IPS DF 4.7 (cell line): ENCODE results near the gene TBX20.
"Not testable (repeated sequence)": the region's sequence is repeated elsewhere in the genome, so short reads cannot be mapped to it uniquely, and the experiment has no call there.

Experiments used
- DNase-seq: peaks from one replicate; pipeline ENCODE4 v3.0.0-alpha.2; 2013; ENCODE audit warnings: low spot score; ENCODE audit errors: extremely low read depth

TBX20 gene

DNA sequence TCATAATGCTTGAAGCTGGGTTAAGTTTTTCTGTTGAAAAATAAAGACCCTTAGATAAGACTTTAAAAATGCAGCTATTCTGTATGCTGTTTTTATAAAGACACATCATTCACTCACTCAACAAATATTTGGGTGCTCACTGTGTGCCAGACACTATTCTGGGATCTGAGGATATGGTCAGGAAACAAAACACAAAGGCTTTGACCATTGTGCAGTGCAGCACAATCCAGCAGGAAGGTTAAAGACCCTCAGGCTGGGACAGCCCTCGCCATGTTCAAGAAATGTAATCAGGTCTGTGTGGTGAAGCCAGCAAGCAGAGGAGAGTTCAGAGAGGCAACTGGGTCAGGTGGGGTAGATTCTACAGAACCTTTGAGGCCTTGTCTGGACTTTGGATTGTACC, 31.5 kb downstream of the TBX20 start:
- DNase-seq, result not testable (repeated sequence)

DNA sequence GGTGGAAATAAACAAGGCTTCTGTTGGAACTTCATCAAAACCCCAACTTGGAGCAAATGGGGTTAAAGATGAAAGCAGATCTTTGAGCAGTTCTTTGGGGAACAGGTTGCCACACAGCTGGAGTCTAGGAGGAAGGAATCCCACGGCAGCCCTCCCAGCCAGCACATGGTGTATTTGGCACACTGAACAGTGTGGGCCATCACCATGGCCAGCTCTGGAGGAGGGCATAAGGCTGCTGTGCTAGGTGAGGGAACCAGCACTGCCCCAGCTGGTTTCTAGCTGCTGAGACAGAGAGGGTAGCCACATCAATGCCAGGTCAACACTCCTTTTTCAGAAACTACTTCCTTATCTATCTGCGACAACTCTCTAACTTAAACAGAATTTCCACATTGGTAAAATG, 33.7 kb downstream of the TBX20 start:
- not testable (repeated sequence) for DNase-seq

DNA sequence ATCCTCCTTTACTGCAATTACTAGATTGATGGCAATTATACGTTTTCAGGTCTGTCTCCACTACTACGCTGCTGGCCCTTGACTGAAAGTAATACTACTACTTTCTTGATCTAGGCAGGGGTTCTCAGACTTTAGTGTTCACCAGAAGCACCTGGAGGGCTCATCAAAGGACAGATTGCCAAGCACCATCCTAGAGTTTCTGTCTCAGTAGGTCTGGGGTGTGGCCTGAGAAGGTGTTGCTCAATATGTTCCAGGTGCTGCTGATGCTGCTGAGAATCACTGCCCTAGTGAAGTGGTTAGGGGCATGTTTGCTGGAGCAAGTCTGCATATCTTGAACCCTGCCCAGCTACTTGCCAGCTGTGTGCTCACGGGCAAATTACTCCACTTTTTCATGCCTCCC, 37.9 kb downstream of the TBX20 start:
- not testable (repeated sequence) for DNase-seq

DNA sequence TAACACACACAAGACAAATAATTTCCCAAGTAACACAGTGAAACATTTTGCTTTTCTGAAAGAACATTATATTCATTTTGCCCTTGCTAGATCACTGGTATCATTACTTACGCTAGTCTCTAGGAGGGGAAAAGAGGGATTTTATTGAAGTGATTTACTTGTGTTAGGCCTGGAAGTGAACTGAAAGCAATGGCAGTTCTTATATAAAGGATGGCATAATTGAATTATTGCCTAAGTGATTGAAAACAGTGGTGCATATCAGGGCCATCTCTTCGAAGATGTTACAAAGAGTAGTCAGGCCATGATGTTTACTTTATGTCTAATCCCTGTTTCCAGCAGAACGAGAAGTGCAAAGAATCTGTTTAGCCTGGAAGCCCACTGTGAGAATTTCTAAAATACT, 38.8 kb downstream of the TBX20 start:
- DNase-seq, result not testable (repeated sequence)

DNA sequence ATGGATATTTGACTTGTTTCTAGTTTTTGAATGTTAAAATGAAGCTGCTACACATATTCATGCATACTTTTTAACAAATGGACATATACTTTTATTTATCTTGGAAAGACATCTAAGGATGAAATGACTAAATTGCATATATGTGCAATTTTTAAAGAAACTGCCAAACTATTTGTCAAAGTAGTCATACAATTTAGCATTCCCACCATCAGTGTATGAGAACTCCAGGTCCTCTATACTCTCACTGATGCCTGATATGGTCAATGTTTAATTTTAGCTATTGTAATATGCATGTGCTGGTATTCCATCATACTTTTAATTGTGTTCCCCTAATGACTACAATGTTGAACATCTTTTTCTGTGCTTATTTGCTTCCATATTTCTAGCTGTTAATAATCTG, 47.0 kb downstream of the TBX20 start:
- DNase-seq, result not testable (repeated sequence)

DNA sequence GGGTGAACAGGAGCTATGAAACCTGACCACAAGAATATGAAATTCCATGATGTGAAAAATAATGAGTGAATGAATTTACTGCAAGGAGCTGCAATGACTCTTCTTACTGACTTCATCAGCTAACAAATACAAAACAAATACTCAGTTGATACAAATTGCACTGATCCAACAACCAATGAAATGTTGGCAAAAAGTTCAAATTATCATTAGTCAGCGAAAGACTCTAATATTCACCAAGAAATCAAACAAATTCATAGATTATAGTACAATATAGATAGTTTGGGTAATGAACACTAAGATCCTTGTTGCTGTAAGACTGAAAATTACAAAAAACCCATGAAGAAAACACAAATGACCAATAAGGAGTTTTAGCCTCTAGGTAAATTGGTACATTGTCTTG, 49.0 kb downstream of the TBX20 start:
- DNase-seq, result not testable (repeated sequence)

DNA sequence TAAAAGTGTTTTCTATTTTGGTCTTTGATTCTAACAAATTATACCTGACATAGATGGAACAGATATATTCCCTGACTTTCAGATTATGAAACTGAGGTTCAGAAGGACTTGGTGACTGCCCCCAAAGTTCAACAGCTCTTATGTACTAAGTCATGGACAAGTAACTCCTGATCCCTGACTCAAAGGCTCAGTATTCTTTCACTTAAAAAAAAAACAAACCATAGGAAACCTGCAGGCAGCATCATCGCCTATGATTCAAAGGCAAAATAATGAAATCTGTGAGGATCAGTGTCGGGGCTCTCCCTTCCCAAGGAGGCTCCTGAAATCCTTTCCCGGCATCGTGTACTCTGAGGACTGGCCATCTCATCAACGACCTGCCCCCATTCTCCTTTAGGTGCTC, 49.9 kb downstream of the TBX20 start:
- not testable (repeated sequence) for DNase-seq

DNA sequence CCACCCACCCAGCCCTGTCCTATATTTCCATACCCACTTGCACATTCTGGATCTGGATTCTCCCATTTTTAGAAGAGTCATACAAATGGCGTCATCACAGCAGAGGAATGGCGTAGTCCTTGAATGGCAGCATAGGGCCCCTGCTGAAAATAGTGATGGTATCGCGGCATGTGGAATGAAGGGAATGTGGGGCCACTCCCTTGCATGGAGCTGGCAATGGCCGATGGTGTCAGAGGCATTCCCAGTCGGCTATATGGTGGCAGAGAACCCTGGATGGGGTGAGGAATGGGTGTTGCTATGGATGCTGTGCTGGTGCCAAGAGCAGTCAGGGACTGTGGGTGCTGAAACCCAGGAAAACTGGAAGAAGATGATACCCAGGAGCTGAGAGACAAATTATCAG, 51.5 kb downstream of the TBX20 start:
- not testable (repeated sequence) for DNase-seq

DNA sequence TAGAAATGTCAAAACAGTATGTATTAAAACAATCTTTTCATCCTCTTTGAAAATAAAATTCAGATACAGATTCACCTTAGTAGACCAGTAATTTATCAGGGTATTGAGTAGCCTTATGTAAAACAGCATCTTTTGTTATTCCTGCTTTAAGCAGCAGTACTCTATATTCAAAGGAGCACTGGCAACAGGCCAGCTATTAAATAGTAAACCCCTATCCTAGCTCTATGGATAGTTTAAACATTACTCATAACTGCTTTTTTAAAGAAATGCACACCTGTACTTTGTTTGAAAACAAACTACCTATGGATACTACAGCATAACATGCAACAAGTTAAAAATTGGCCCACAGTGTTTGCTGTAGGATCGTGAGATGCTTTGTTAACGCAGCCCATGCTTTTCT, 53.7 kb downstream of the TBX20 start:
- DNase-seq, result not testable (repeated sequence)

DNA sequence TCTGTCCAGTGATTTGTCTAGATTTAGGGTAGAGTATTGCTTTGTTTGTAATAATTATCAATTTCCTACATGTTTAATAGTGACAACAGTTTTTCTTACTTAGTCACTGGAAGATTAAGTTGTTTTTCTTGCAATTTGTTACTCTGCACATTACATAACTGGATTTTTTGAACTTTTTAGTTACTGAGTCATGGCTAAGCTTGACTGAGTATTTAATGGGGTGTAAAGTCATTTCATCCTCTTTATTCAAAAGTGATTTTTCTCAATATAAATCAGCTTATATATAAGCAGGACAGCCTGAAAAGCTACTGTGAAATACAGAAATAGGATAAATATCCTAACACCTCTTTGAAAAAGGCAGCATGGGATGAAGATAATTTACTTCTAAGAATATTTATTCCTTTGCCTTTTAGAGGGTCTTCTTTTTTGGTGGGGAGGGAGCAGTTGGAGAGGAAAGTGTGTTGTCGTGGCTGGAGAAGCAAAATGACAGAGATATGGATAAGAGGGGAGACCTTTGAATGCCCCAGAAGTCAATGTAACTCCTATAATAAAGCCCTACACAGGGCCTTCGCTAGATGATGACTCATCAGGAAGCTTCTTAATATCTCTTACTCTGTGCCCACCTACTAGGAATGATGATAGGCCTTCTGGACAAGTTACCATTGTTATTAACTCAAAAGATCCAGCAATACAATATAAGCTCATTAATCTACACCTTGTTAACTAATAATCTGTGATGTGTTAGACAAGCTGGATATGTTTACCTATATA, 55.3 kb downstream of the TBX20 start:
- DNase-seq, result not testable (repeated sequence)

DNA sequence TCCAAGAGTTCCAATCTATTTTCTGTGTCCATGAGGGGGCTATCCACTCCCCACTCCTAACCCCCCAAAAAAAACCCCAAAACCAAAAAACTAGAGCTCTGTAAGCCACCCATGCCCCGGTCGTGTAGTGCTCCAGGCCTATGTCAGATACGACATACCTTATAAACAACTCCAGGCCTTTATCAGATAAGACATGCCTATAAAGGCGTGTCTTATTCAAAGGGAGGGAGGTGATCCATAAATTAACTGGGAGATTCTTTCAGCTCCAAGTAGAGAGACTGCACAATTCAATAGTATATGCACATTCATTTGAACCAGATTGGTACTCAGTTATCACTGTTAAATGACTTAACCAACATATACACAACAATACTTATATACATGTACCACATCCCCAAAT, 62.3 kb downstream of the TBX20 start:
- not testable (repeated sequence) for DNase-seq

DNA sequence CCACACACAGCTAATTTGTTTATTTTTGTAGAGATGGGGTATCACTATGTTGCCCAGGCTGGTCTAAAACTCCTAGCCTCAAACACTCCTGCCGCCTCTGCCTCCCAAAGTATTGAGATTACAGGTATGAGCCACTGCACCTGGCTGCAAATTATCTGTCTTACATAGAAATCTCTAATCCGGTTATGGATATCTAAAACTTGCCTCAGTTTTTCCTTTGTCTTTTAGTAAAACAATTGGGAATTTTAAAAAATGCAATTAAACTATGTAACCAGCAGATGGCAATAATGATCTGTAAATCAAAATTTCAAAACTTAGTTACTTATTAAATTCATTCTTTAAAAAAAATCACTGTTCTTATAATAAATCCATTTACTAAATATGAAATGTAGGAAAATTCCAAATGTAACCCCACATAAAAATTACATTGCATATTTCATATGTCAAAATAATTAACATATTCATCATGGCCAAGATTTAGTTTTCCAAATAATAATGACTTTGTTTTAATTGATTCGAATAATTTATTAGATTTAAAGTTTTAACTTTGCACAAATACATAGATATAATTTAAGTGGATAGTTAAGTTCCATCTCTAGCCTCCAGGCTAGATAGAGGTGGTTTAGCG, 63.6 kb downstream of the TBX20 start:
- DNase-seq, result not testable (repeated sequence)

DNA sequence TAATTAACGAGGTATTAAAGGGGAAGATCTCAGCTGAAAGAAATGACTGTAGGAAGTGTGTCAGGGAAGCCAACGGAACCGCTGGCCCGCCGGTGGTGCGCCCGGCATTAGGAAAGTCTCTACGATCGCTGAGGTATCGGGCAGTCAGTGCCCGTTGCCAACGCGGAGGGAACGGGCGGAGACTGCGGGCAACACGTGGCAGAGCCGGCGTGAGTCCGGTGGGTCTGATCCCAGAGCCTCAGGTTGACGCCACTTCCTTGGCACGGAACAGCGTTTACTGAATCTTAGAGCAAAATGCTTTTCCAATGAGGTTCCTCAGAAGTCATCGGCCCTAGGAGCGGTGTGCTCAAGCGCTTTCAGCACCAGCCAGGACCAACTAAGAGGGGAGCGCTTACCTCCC, 67.1 kb downstream of the TBX20 start:
- DNase-seq, result not testable (repeated sequence)

DNA sequence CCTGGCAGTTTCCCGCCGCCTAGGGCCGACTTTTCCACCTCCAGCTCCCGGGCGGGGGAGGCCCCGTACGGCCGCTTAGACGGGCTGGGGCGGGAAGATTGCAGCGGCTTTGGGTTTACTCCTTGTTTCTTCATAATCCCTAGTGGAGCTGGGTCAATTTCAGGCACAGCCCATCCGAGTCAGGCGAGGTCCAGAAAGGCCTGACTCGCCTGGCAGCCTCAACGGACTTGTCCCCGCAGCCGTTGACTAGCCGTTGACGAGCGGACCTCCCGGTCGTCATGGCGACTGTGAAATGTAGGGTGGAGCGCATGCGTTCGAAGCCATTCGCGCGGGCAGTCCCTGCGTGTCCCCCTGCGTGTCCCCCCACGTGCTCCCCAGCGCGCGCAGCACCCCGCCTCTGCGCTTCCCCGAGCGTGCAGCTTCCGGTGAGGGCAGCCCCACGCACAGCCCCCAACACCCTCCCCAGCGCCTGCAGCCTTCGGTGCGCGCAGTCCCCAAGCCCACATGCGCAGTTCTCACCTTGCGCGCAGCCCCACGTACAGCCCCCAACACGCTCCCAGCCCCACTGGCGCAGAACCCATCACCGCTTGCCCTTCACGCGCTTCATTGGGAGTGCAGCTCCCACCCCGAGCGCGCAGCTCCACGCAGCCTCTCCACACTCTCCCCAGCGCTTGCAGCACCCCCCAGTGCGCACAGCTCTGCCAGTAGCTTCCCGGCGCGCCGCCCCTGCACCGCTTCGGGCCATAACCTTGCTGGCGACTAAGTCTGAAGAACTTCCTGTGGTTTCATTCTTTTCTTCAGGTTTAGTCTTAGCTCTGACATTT, 67.8 kb downstream of the TBX20 start:
- no peak for DNase-seq

DNA sequence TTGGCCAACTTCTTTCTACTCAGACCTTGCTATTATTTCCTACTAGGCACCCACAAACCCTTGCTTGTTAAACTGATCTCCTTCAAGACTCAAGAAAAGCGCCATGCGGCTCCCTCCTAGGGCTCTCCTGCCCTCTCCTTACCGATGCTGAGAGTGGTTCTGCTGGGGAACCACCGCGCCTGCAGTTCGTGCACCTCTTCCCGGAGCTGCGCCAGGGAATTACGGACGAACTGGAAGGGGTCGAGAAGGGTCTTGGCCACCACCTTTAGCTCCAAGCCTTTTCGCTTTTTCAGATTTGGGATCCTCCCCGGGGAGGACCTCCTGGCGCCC, 68.4 kb downstream of the TBX20 start:
- not testable (repeated sequence) for DNase-seq

DNA sequence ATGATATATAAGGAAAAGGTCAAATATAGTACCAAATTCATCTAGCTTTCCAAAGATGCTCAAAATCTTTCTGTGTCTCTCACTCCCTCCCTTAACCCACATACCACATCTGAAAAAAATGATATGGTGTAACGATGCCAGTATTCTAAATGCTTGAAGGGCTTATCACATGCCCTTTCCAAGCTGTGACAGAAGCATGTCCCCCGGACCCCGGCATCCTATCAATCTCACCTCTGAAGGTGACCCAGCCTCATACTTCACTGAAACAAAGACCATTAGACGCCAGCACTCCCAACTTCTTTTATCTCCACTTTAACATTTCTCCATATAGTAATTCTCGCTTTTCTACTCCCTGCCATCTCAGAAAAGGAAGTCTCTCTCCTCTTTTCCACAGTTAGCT, 68.9 kb downstream of the TBX20 start:
- DNase-seq, result not testable (repeated sequence)

DNA sequence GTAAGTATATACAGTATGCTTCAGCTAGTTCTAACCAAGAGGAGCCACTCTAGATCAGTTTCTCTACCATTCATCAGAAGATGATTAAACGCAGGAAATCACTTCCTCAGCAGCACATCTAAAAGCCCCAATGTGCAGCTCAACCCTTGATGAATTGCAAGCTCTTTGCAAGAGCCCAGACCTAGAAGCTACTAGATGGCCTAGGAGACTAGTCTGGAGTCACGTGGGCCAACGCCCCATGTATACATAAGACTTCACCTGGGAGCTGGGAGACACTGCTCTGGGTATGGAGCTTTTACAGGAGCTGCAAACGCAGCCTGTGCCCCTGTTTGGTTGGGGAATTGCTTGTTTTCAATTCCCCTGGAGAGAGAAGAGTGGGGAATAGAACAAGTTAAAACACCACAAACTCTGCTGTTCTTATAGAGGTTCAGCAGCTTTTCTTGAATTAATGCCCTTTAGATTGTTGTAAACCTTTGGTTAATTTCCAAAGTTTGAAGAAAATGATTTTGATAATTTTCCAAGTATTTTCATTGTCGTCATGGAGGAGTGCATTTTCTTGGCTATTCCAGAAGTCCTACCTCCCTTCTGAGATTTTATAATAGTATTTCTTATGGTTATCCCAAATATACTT, 69.9 kb downstream of the TBX20 start:
- DNase-seq, result not testable (repeated sequence)

DNA sequence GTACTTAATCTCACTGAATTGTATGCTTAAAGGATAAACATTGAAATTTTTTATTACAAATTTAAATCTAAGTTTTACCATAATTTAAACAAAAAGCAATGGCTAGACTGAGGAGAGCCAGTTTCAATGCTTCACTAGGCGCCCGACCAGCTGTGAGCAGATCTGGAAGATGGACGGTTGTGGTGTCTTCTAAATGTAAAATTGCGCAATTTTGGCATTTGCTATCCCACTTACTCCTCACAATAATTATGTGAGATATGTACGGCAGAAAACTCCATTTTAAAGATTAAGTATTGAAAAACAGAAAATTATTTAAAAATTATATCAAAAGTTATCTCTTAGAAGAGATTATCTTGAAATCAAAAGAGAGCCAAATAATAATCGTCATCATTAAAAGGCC, 73.2 kb downstream of the TBX20 start:
- not testable (repeated sequence) for DNase-seq

DNA sequence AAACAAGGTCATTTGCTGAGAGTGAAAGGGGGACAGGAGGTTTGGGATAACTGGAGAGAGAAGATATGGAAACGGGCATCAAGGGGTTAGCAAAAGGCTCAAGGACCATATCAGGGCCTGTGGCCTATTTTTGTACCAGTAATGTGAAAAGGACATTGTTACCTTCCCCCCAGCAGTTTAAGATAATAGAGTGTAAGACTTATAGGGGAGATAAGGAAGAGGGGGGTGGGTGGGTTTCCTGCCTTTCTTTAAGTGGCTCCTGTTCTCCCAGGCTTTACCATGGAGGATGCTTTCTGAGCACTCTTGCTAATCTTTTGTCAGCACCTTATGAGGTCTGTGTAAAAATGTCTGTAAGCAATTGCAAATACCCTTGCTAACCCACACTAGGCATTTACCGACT, 80.7 kb downstream of the TBX20 start:
- DNase-seq, result not testable (repeated sequence)

DNA sequence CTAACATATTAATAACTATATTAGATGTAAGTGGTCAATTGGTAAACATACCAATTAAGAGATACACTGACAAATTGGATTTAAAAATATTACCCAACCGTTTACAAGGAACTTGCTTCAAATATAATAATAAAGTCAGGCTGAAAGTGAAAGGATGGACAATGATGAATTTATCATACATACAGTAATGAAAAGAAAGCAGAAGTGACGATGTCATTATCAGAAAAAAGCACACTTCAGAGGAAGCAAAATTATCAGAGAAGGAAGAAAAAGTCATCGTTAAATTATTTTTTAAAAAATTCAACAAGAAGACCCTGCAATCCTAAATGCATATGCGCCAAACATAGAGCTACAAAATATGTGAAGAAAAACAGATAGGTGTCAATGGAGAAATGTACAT, 81.8 kb downstream of the TBX20 start:
- DNase-seq, result not testable (repeated sequence)

DNA sequence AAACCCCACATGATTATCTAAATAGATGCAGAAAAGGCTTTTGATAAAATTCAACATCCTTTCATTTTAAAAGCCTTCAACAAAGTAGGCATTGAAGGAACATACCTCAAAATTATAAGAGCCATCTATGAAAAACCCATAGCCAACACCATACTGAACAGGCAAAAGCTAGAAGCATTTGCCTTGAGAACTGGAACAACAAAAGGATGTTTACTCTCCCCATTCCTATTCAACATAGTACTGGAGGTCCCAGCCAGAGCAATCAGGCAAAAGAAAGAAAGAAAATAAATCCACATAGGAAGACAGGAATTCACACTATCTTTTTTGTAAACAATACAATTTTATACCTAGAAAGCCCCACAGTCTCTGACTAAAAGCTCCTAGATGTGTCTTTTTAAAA, 86.2 kb downstream of the TBX20 start:
- not testable (repeated sequence) for DNase-seq

DNA sequence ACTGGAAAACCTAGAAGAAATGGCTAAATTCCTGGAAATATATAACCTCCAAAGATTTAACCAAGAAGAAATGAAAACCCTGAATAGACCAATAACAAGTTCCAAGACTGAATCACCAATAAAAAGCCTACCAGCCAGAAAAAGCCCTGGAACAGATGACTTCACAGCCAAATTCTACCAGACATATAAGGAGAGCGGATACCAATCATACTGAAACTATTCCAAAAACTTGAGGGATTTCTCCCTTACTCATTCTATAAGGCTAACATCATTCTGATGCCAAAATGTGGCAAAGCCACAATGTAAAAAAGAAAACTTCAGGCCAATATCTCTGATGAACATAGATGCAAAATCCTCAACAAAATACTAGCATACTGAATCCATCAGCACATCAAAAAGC, 86.7 kb downstream of the TBX20 start:
- DNase-seq, result not testable (repeated sequence)
